HepG2 (cell line): Measurements from ENCODE around the gene LUZP2. TPM values are rescaled to one million over a fixed set of nuclear protein-coding genes. Genes with fewer than 3 reads are reported as not detected.

Experiments
- ATAC-seq: fragments of 200-7000 bp; cut with Tn5 transposase; 3 replicates; pipeline ENCODE4 v1.9.1; 2020; ENCODE audit warnings: mild to moderate bottlenecking, moderate library complexity
- BruUV-seq: library from RNA; stranded (reverse); fragments of 400-500 nt; replicated peaks from 2 replicates; lab custom pipeline; 2021; lab: Mats Ljungman, UMichigan
- CTCF ChIA-PET: fragments of 300-600 bp; formaldehyde crosslinking; extraction: SDS; loops from one replicate; lab custom pipeline; 2021; ENCODE audit warnings: low total read pairs, inconsistent platforms, low intra/inter-chr PET ratio; lab: Yijun Ruan, JAX
- POLR2A ChIA-PET: fragments of 350-600 bp; sonication (Branson Sonifier 250); formaldehyde crosslinking; loops from one replicate; lab custom pipeline; 2020; ENCODE audit warnings: antibody characterized with exemption, inconsistent platforms; lab: Yijun Ruan, JAX
- DNase-seq: peaks from one replicate; pipeline ENCODE4 v3.0.0-alpha.2; 2015; ENCODE audit warnings: low spot score
- FAIRE-seq: peaks from 3 replicates; lab custom pipeline; 2011; peaks lifted over from hg19 to GRCh38; lab: Jason Lieb, UNC
- H2AFZ ChIP-seq: one replicate; pipeline ENCODE4 v1.6.1; 2011; ENCODE audit warnings: low read length, inconsistent platforms
- H3K27ac ChIP-seq: fragments of 300-600 bp; 3 replicates; pipeline ENCODE4 v1.8.0; 2011; ENCODE audit warnings: mixed run types, mild to moderate bottlenecking, mixed read lengths, low read length, inconsistent platforms; ENCODE audit not compliant: insufficient read depth; ENCODE audit errors: extremely low read length
- H3K27me3 ChIP-seq, 2 experiments: fragments of 200-600 bp in 1 of 2; 2 replicates in 1 of 2; 3 replicates in 1 of 2; pipeline versions ENCODE4 v1.6.0 to v1.8.0; 2011; ENCODE audit warnings: low read length in 2 of 2, mild to moderate bottlenecking in 2 of 2, moderate library complexity in 2 of 2, inconsistent platforms in 1 of 2; ENCODE audit not compliant: insufficient read depth in 2 of 2, control insufficient read depth in 1 of 2
- H3K36me3 ChIP-seq, 2 experiments: fragments of 200-600 bp in 1 of 2; replicated peaks in 1 of 2; 2 replicates in 1 of 2; 3 replicates in 1 of 2; pipeline versions ENCODE4 v1.5.1 to v1.8.0; 2011; ENCODE audit warnings: low read length in 2 of 2, inconsistent platforms in 1 of 2; ENCODE audit not compliant: insufficient read depth in 2 of 2, control insufficient read depth in 1 of 2
- H3K4me1 ChIP-seq: 2 replicates; pipeline ENCODE4 v1.5.1; 2012; ENCODE audit warnings: low read length, inconsistent platforms; ENCODE audit not compliant: insufficient read depth
- H3K4me2 ChIP-seq: 2 replicates; pipeline ENCODE4 v1.6.0; 2011; ENCODE audit warnings: low read depth, low read length, inconsistent platforms
- H3K4me3 ChIP-seq, 3 experiments: fragments of 200-600 bp in 1 of 3; sonication (generic), shearing (Covaris generic) in 1 of 3; replicated peaks in 1 of 3; 2 replicates each; pipeline ENCODE4 v1.5.1; 2011 to 2016; ENCODE audit warnings: low read length in 3 of 3, inconsistent platforms in 2 of 3, low read depth in 2 of 3, mild to moderate bottlenecking in 2 of 3, control low read depth in 1 of 3, mixed read lengths in 1 of 3; ENCODE audit not compliant: insufficient read depth in 1 of 3
- H3K79me2 ChIP-seq: one replicate; pipeline ENCODE4 v1.6.1; 2011; ENCODE audit warnings: low read length, inconsistent platforms; ENCODE audit not compliant: insufficient read depth
- H3K9ac ChIP-seq: 2 replicates; pipeline ENCODE4 v1.6.0; 2011; ENCODE audit warnings: mild to moderate bottlenecking, low read depth, low read length, inconsistent platforms; ENCODE audit not compliant: insufficient read depth
- H3K9me3 ChIP-seq: 2 replicates; pipeline ENCODE4 v1.5.1; 2012; ENCODE audit warnings: mild to moderate bottlenecking, low read length
- H4K20me1 ChIP-seq: 2 replicates; pipeline ENCODE4 v1.6.0; 2011; ENCODE audit warnings: inconsistent platforms, mild to moderate bottlenecking, low read length, moderate library complexity; ENCODE audit not compliant: insufficient read depth
- ARNT2 ChIP-seq: sonication (generic); formaldehyde crosslinking; IDR thresholded peaks from 2 replicates; pipeline ENCODE4 v1.8.0; 2022; ENCODE audit warnings: mild to moderate bottlenecking, low read depth, missing genetic modification reagents, moderate library complexity
- FIP1L1 ChIP-seq: fragments of 200-400 bp; formaldehyde crosslinking; IDR thresholded peaks from 2 replicates; pipeline ENCODE4 v1.6.1; 2018; ENCODE audit warnings: low read depth, mild to moderate bottlenecking, low read length, moderate library complexity, borderline replicate concordance; ENCODE audit not compliant: insufficient read depth
- HMGA1 ChIP-seq: sonication (generic); formaldehyde crosslinking; conservative IDR thresholded peaks from 2 replicates; pipeline ENCODE4 v1.4.0; 2020; ENCODE audit warnings: missing genetic modification reagents
- MAFF ChIP-seq: IDR thresholded peaks from 2 replicates; pipeline ENCODE4 v1.6.1; 2011; ENCODE audit warnings: low read depth, low read length, improper control_type of control experiment
- MAFK ChIP-seq, 2 experiments: IDR thresholded peaks in 1 of 2; conservative IDR thresholded peaks in 1 of 2; 2 replicates each; pipeline ENCODE4 v1.6.1; 2011; ENCODE audit warnings: improper control_type of control experiment in 2 of 2, low read length in 2 of 2
- MIER3 ChIP-seq: IDR thresholded peaks from 2 replicates; pipeline ENCODE4 v1.6.1; 2016; ENCODE audit warnings: missing compliant biosample characterization, borderline replicate concordance
- THAP11 ChIP-seq: IDR thresholded peaks from 2 replicates; pipeline ENCODE4 v1.6.1; 2016; ENCODE audit warnings: missing biosample characterization, missing genetic modification reagents
- ZBTB3 ChIP-seq: sonication (generic); formaldehyde crosslinking; IDR thresholded peaks from 2 replicates; pipeline ENCODE4 v1.4.0; 2020; ENCODE audit warnings: low read depth, mild to moderate bottlenecking, moderate library complexity, missing genetic modification reagents, borderline replicate concordance
- ZKSCAN1 ChIP-seq: fragments of 150-350 bp; IDR thresholded peaks from 2 replicates; pipeline ENCODE4 v1.6.1; 2014; ENCODE audit warnings: low read length
- ZNF121 ChIP-seq: sonication (generic); formaldehyde crosslinking; IDR thresholded peaks from 2 replicates; pipeline ENCODE4 v1.5.0; 2020; ENCODE audit warnings: mild to moderate bottlenecking, missing genetic modification reagents
- ZNF20 ChIP-seq: sonication (generic); formaldehyde crosslinking; IDR thresholded peaks from 2 replicates; pipeline ENCODE4 v1.4.0; 2020; ENCODE audit warnings: mild to moderate bottlenecking, moderate library complexity, missing genetic modification reagents
- ZNF703 ChIP-seq: sonication (generic); formaldehyde crosslinking; IDR thresholded peaks from 2 replicates; pipeline ENCODE4 v1.5.1; 2020; ENCODE audit warnings: missing genetic modification reagents, mild to moderate bottlenecking, moderate library complexity, borderline replicate concordance
- ZNF777 ChIP-seq: sonication (generic); formaldehyde crosslinking; IDR thresholded peaks from 2 replicates; pipeline ENCODE4 v1.4.0; 2020; ENCODE audit warnings: missing genetic modification reagents
- WGBS: methylation state at CpG from one replicate; pipeline ENCODE4 v1.1.6; 2017; ENCODE audit warnings: low lambda C conversion rate; 5-methylcytosine and 5-hydroxymethylcytosine counted together
- in situ Hi-C: cut with HindIII; loops from 2 replicates; pipeline ENCODE4 v1.10.0; 2017; ENCODE audit warnings: low pct_unique_long_range_greater_than_20kb; ENCODE audit not compliant: extremely low pct_ligation_motif_present
- intact Hi-C: fragments of 100-400 bp; cut with micrococcal nuclease; formaldehyde crosslinking; loops from one replicate; pipeline ENCODE4 v1.10.0; 2022; ENCODE audit not compliant: unreplicated experiment
- polyA plus RNA-seq, 8 experiments: library from polyadenylated mRNA; depleted of rRNA in 3 of 8; stranded (reverse) in 7 of 8; unstranded in 1 of 8; fragments of >200 nt; fragmentation: Illumina TruSeq in 4 of 8; extraction: Trizol in 4 of 8; gene quantifications; 2 replicates each; pipeline versions ENCODE4 v1.2.1 to v1.2.3, GENCODE V29; 2011 to 2016; ENCODE audit warnings: low read depth in 4 of 8, missing spikeins in 1 of 8, mixed read lengths in 1 of 8; ENCODE audit not compliant: insufficient read depth in 1 of 8
- total RNA-seq, 5 experiments: library from RNA; depleted of rRNA; stranded (reverse); fragments of >200 nt; fragmentation: Illumina TruSeq; extraction: Trizol; gene quantifications; 2 replicates each; pipeline ENCODE4 v1.2.3, GENCODE V29; 2016; ENCODE audit warnings: low read depth in 1 of 5
- TF ChIP-seq, protein P1 (sequence below): sonication (generic); formaldehyde crosslinking; IDR thresholded peaks from 2 replicates; pipeline ENCODE4 v1.8.0; 2022; ENCODE audit warnings: low read depth, missing genetic modification reagents
- TF ChIP-seq, protein P2 (sequence below): IDR thresholded peaks from 2 replicates; pipeline ENCODE4 v1.6.1; 2018; ENCODE audit warnings: missing genetic modification reagents, mild to moderate bottlenecking, missing compliant biosample characterization
- TF ChIP-seq, protein P3 (sequence below): sonication (generic); formaldehyde crosslinking; IDR thresholded peaks from 2 replicates; pipeline ENCODE4 v1.4.0; 2020; ENCODE audit warnings: mild to moderate bottlenecking, missing genetic modification reagents

Gene LUZP2
- total and polyA plus RNA-seq, 2 of the 13 experiments (the other 11 are each of a cell fraction or from before 2014, with no cell fraction given): not detected

DNA sequence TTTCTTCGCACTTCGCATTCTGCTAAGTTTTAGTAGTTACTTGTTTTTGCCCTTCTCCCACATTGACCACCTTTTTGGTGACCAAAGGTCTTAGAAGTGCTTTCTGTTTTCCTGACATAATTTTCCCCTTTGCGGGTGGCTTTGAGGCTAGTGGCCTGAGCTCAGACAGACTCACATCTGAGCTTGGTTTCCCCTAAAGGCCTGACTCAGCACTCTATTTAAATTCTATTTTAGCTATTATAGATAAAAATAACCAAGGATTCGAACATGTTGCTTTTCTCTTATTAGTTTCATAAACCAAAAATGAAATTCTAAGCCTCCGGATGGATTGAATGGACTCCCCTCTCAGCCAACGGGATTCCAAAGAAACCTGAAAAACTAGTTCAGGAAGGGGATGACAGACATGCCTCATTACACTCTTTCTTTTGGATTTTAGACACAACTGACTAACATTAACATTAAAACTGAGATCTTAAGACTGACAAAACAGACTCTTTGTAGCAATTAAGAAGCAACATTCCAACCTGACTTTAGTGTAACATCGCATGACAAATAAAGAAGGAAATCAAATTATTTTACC is 258.5 kb downstream of the LUZP2 start:
- ChIA-PET POLR2A (no interaction called here), CTCF (no interaction called here)
- Histone ChIP-seq H3K9me3 (no peaks in the 10 kb centered on the region), H3K36me3 (no peaks in the 10 kb centered on the region), H3K27me3 (no peaks in the 10 kb centered on the region), H4K20me1 (no peaks in the 10 kb centered on the region), H3K79me2 (no peaks in the 10 kb centered on the region), H3K4me3 (no peak overlapping the region), H3K4me1 (no peaks in the 10 kb centered on the region), H3K9ac (no peak overlapping the region), H3K27ac (no peak overlapping the region), H2AFZ (no peak overlapping the region), H3K4me2 (no peak overlapping the region)
- BruUV-seq: no TSS peak
- TF ChIP-seq, protein P1, sequence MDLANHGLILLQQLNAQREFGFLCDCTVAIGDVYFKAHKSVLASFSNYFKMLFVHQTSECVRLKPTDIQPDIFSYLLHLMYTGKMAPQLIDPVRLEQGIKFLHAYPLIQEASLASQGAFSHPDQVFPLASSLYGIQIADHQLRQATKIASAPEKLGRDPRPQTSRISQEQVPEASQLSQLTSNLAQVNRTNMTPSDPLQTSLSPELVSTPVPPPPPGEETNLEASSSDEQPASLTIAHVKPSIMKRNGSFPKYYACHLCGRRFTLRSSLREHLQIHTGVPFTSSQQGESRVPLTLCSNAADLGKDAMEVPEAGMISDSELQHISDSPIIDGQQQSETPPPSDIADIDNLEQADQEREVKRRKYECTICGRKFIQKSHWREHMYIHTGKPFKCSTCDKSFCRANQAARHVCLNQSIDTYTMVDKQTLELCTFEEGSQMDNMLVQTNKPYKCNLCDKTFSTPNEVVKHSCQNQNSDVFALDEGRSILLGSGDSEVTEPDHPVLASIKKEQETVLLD (CRISPR knock-in tag): no peak
- peak in 1 of 2 experiments; percentile 75; a peak in 3 of 4 replicates for TF ChIP-seq MAFK (conservative IDR thresholded peaks at IDR 0.05 in 1 of 2, IDR thresholded peaks at IDR 0.05 in 1 of 2; ENCODE audit: low read length in 2 of 2)
- TF ChIP-seq MAFF: peak; percentile 59
- FAIRE-seq (no peak), ATAC-seq (no peak), DNase-seq (no peak)
- in situ Hi-C loops (no loop called here), intact Hi-C loops (no loop called here)
- WGBS: 57% methylated on average over 7 of the region's 7 CpGs

DNA sequence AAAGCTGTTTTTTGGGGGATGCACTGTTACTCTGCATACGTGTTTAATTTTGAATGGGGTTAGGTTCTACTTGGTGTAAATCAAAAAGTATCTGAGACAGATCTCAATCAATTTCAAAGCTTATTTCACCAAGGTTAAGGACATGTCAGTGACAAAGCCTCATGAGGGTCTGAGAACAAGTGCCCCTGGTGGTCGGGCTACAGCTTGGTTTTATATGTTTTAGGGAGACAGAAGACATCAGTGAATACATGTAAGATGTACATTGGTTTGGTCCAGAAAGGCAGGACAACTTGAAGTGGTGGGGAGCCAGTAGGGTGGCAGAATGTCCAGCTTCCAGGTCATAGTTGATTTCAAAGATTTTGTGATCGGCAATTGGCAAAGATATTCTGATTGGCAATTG is 262.9 kb downstream of the LUZP2 start:
- Histone ChIP-seq H3K27ac (no peak overlapping the region), H3K36me3 (no peaks in the 10 kb centered on the region), H3K79me2 (no peaks in the 10 kb centered on the region), H3K9me3 (no peaks in the 10 kb centered on the region), H3K4me3 (no peak overlapping the region), H3K27me3 (no peaks in the 10 kb centered on the region), H3K4me1 (no peaks in the 10 kb centered on the region), H4K20me1 (no peaks in the 10 kb centered on the region), H2AFZ (no peak overlapping the region), H3K4me2 (no peak overlapping the region), H3K9ac (no peak overlapping the region)
- intact Hi-C loops: no loop called here
- WGBS: 13% methylated on average over 3 of the region's 3 CpGs
- no TSS peak for BruUV-seq
- DNase-seq: no peak
- CTCF ChIA-PET: no interaction called here
- POLR2A ChIA-PET: no interaction called here
- in situ Hi-C loops: no loop called here
- no peak for ATAC-seq
- FAIRE-seq: no peak
- TF ChIP-seq, protein P2, sequence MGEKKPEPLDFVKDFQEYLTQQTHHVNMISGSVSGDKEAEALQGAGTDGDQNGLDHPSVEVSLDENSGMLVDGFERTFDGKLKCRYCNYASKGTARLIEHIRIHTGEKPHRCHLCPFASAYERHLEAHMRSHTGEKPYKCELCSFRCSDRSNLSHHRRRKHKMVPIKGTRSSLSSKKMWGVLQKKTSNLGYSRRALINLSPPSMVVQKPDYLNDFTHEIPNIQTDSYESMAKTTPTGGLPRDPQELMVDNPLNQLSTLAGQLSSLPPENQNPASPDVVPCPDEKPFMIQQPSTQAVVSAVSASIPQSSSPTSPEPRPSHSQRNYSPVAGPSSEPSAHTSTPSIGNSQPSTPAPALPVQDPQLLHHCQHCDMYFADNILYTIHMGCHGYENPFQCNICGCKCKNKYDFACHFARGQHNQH (CRISPR knock-in tag): no peak
- no peak for TF ChIP-seq ZNF20 (CRISPR knock-in tag)
- no peak for TF ChIP-seq ARNT2 (CRISPR knock-in tag)
- TF ChIP-seq, protein P3, sequence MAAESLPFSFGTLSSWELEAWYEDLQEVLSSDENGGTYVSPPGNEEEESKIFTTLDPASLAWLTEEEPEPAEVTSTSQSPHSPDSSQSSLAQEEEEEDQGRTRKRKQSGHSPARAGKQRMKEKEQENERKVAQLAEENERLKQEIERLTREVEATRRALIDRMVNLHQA (CRISPR knock-in tag): no peak
- no peak for TF ChIP-seq HMGA1
- no peak for TF ChIP-seq ZNF777 (CRISPR knock-in tag)
- no peak for TF ChIP-seq MIER3 (CRISPR knock-in tag)
- TF ChIP-seq FIP1L1: no peak
- TF ChIP-seq THAP11 (CRISPR knock-in tag): no peak
- TF ChIP-seq ZKSCAN1: no peak
- no peak for TF ChIP-seq ZBTB3 (CRISPR knock-in tag)
- no peak for TF ChIP-seq ZNF121
- TF ChIP-seq ZNF703 (CRISPR knock-in tag): no peak
